Activated naive CD4-positive, alpha-beta T cell treated with Interleukin-2 at 50 U/mL for 16 hours (primary cell): Measurements from ENCODE around the gene SBSN.
A peak's percentile ranks its signal among the peaks of the same experiment; 100 is the strongest.
"Not testable (repeated sequence)": the region's sequence is repeated elsewhere in the genome, so short reads cannot be mapped to it uniquely, and the experiment has no call there.

Experiments
- DNase-seq: peaks from one replicate; pipeline ENCODE4 v3.0.0-alpha.2; 2020

The SBSN gene

DNA sequence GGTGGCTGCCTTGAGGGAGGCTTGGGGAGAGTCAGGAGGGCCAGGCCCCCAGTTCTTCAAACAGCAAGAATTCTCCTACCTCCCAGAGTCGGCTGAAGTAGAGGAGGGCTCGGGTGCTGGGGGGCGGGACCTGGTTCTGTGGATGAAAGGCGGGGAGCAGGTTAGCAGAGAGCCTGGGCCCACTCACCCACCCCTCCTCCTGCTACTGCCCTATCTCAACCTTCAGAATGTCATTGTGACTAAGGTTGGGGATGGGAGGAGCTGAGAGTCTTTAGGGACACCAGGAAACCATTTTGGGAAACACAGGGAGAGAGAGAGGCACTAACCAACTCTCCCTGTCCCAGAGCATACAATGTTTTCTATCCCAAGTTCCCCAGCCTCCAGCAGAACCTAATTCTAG, 25.4 kb downstream of the SBSN start:
- DNase-seq: no peak

- DNase-seq: no peak
Measured at GRCh38 chr19:35501684-35502083, 26.4 kb downstream of the SBSN start.

GRCh38 chr19:35500611-35501010, 27.5 kb downstream of the SBSN start:
- no peak for DNase-seq

GRCh38 chr19:35498984-35499527, 29.1 kb downstream of the SBSN start:
- no peak for DNase-seq

DNA sequence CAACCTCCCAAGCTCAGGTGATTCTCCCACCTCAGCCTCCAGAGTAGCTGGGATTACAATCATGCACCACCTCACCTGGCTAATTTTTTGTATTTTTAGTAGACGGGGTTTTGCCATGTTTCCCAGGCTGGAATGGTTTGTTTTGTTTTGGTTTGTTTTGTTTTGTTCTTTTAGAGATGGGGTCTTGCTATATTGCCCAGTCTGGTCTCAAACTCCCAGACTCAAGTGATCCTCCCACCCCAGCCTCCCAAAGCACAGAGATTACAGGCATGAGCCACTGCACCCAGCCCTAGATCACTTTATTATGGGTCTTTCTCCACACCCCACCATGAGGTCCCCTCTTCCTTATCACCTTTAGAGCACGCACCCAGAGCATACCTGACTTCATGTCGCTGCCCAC, 29.9 kb downstream of the SBSN start:
- DNase-seq: no peak

DNA sequence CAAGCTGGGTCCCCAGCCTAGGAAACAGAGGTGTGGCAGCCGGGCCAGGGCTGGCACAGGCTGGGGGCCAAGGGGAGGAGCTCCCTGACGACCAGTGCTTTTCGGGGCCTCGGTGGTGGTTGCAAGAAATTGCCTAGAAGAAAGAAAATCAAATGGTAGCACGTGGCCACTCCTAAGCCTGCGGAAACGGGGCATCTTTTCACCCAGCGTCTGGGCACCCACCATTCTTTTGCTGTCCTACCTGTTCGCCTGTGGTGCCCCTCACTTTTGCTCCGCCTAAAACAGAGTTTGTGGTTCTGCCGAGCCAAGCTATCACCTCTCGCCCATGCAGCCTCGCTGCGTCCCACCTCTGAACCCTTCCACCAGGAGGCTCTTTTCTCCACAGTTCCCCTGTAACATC, 30.7 kb downstream of the SBSN start:
- no peak for DNase-seq

DNA sequence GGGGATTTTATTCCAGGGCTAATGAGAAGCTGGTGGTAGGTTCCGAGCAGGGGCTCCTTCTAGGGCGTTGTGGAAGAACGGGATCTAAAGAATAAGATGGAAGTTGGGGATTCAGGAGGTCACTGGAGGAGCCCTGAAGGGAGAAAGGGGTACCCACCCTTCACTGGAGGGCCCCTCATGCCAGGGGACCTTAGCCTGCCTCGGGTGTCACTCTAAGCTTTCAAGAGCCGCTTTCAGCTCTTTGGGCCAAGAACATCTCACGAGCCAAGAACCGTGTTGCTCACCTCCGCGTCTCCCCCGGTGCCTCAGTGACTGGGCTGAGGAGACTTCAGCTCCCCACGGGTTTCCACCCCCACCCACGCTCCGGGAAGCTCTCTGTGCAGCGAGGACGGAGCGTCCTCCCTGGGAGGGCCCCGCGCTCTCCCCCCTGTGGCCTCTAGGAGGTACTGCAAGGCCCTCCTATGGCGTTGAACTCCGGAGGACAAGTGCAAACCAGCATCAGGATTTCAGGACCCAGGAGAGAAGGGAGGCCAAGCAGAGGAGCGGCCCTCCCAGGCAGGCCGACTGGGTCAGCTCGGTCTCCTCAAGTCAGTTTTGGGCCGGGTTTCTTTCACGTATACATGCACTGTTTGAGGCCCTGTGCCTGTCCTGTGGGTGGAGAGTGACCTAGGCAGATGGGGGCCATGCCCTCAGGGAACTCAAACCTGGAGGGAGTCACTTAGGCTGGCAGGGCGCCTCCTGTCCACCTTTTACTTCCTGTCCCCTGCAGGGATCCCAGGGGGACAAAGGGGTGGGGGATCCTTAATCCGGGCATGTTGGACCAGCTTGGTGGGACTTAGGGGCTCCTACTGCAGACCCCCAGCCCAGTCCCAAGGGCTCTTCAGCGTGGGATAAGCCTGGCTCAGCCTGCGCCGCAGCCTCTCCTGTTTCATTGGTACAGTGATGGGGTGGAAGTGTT, 32.7 kb downstream of the SBSN start:
- peak; percentile 79 for DNase-seq

DNA sequence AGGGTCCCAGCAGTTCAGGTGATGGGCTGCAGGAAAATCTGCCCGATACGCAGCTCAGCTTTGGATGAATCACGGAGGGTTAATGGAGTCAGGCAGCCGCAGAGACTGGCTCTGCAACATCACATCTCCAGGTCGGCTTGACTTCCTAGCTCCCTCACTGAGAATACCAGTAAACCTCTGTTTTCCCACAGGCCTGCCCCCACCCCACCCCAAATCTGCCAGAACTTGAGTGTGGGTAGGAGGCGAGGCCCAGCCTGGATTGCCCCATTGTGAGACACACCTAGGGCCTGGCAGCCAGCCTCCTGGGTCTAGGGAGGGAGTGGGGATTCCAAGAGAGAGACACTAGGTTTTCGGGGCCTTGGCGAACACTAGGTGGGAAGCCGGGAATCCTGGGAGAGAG, 34.1 kb downstream of the SBSN start:
- no peak for DNase-seq

- DNase-seq: no peak
Measured at GRCh38 chr19:35491836-35492360, 36.2 kb downstream of the SBSN start.

DNA sequence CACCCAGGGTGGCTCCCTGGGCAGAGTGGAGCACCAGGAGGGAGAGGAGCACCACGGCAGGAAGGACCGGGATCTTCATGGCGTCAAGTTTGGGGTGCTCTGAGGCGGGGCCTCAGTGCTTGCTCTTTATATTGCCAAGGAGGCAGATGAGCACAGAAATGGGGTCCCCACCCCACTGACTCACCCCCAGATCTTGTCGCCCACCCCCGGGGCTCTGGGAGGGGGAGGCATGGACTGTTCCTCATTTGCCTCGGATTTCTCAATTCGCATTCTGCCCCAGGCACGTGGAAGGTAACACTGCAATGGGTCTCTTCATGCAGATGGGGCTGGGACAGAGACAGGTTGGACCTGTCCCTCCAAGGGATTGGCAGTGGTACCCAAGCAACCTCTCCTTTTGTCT, 37.7 kb downstream of the SBSN start, which contains the start of gene KRTDAP:
KRTDAP (minus strand) TSS at position 101 of the 400 bp plus-strand sequence; CDS start at position 79, 22 bp downstream.
- no peak for DNase-seq

DNA sequence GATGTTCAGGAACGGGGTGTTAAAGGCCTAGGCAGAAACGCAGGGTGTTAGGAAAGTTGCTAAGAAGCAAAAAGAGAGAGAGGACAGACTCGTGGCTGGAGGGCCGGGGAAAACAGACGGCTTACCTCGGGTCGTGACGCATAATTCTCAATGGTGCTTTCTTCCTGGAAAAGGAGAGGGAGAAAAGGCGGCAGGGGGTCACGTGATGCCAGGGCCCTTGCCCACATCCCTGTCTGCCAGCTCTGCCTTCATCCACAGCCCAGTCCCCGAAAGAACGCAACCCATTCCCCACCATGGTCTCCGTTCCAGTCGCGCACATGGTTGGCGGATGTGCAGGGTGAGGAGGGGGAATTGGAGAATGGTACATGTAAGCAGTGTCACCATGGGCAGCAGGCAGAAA, 39.4 kb downstream of the SBSN start:
- no peak for DNase-seq

- no peak for DNase-seq
Measured at GRCh38 chr19:35487656-35488182, 40.4 kb downstream of the SBSN start.

GRCh38 chr19:35486268-35486708, 41.8 kb downstream of the SBSN start:
- DNase-seq: no peak

GRCh38 chr19:35484252-35485036, 43.7 kb downstream of the SBSN start:
- DNase-seq: no peak

DNA sequence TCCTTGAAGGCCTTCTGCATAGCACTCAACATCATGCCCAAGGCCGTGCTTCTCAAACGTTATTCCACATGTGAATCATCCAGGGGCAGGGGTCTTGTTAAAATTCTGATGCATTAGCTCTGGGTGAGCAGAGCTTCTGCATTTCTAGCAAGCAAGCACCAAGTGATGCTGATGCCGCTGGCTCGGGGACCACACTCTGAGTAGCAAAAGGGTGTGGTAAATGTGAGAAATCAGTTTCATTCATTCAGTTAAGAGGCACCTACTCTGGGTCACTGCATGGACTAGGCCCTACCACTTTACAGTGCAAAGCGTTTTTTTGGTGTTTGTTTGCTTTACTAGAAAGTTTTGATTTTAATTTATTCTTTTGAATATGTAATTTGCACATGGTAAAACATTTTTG, 45.0 kb downstream of the SBSN start:
- DNase-seq: no peak

- no peak for DNase-seq
Measured at GRCh38 chr19:35478794-35479677, 49.1 kb downstream of the SBSN start.

DNA sequence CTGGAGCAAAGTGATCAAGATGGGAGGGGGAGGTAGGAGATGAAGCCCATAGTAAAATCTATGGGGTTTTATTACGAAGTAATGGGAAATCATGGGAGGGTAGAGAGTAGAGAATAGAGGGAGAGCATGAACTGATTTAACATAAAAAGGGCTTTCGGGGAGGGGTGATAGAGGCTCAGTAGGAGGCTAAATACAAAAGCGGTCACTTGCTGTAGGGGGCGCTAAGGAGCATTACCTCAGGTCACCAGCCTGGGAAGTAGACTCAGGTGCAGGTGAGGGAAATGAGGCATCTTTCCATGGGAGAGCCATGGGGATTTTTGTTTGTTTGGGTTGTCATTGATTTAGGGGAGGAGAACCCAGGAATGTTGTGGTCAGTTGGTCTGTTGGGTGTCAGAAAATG, 52.0 kb downstream of the SBSN start:
- DNase-seq: no peak

DNA sequence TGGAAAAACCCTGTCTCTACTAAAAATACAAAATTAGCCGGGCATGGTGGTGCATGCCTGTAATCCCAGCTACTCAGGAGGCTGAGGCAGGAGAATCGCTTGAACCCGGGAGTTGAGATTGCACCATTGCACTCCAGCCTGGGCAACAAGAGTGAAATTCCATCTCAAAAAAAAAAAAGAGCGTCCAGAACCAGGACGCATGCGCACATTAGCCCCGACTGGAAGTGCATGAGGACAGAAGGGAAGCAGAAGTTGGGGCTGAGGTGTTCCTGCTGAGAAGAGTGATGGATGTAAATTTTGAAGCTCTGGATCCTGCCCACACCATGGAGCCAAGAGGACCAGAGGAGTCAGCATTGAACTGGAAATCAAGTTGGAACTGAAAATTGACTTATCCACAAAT, 53.5 kb downstream of the SBSN start:
- not testable (repeated sequence) for DNase-seq

- no peak for DNase-seq
Measured at GRCh38 chr19:35474104-35474503, 54.0 kb downstream of the SBSN start.
